Lower lobe of right lung (tissue), 2 donors: ENCODE data around the gene DLX6. TPM values are rescaled to one million over a fixed set of nuclear protein-coding genes. Genes with fewer than 3 reads are reported as not detected.

ENCODE experiments used
- ATAC-seq, 2 donors: fragments of 200-7000 bp; cut with Tn5 transposase; one replicate each; pipeline ENCODE4 v1.9.1; 2020 to 2022; ENCODE audit warnings: mild to moderate bottlenecking in 2 of 2, moderate library complexity in 2 of 2
- DNase-seq: peaks from one replicate; pipeline ENCODE4 v3.0.0-alpha.2; 2020
- H3K27ac ChIP-seq: fragments of 200-600 bp; one replicate; pipeline ENCODE4 v1.8.0; 2022
- H3K27me3 ChIP-seq: fragments of 200-600 bp; one replicate; pipeline ENCODE4 v1.8.0; 2022; ENCODE audit warnings: low read depth
- H3K36me3 ChIP-seq: fragments of 200-600 bp; one replicate; pipeline ENCODE4 v1.8.0; 2022; ENCODE audit warnings: mild to moderate bottlenecking
- H3K4me1 ChIP-seq: fragments of 200-600 bp; one replicate; pipeline ENCODE4 v1.8.0; 2022
- H3K4me3 ChIP-seq: fragments of 200-600 bp; one replicate; pipeline ENCODE4 v1.8.0; 2022; ENCODE audit warnings: mild to moderate bottlenecking
- H3K9me3 ChIP-seq: fragments of 200-600 bp; one replicate; pipeline ENCODE4 v1.8.0; 2022
- CTCF ChIP-seq: fragments of 200-600 bp; IDR thresholded peaks from one replicate; pipeline ENCODE4 v1.8.0; 2022; ENCODE audit warnings: antibody characterized with exemption, mild to moderate bottlenecking
- intact Hi-C: fragments of 100-400 bp; cut with DNase I; formaldehyde crosslinking; loops from one replicate; pipeline ENCODE4 v1.11.0; 2022
- total RNA-seq: library from RNA; stranded (reverse); fragmentation: NEBNext Ultra II Directional; extraction: Animal tissue kit (Norgen Biotek cat#: 25700); gene quantifications from one replicate; pipeline ENCODE4 v1.2.1, GENCODE V29; 2021
- donor health status: DM: no; HTN: yes; CAD: no; lungs with severe emphysema.

The DLX6 gene
- total RNA-seq, 1 donor from 2014 or later = not detected

GRCh38 chr7:96973986-96974385, 31.4 kb upstream of the DLX6 start:
- Histone ChIP-seq H3K36me3 (no peaks in the 10 kb centered on the region), H3K9me3 (no peaks in the 10 kb centered on the region), H3K4me1 (no peaks in the 10 kb centered on the region), H3K4me3 (no peak overlapping the region), H3K27me3 (no peaks in the 10 kb centered on the region), H3K27ac (no peak overlapping the region)
- no peak for DNase-seq
- ATAC-seq = no peak
- intact Hi-C loops = no loop called here
- TF ChIP-seq CTCF = no peak

- H3K27ac ChIP-seq = no peak overlapping the region
- ATAC-seq (no peak), DNase-seq (no peak)
- no peak overlapping the region for H3K4me3 ChIP-seq
- H3K9me3 ChIP-seq = no peaks in the 10 kb centered on the region
- no peaks in the 10 kb centered on the region for H3K4me1 ChIP-seq
- TF ChIP-seq CTCF = no peak
- H3K27me3 ChIP-seq = no peaks in the 10 kb centered on the region
- intact Hi-C loops = no loop called here
- no peaks in the 10 kb centered on the region for H3K36me3 ChIP-seq
Measured at GRCh38 chr7:96976106-96976505, 29.2 kb upstream of the DLX6 start.

- Histone ChIP-seq H3K4me1 (no peaks in the 10 kb centered on the region), H3K4me3 (no peak overlapping the region), H3K27ac (no peak overlapping the region), H3K9me3 (no peaks in the 10 kb centered on the region), H3K36me3 (no peaks in the 10 kb centered on the region), H3K27me3 (peaks cover 3% of the 10 kb centered on the region)
- DNase-seq (no peak), ATAC-seq (no peak)
- TF ChIP-seq CTCF = no peak
- intact Hi-C loops = no loop called here
Measured at GRCh38 chr7:96977445-96977844, 27.9 kb upstream of the DLX6 start.

GRCh38 chr7:96979551-96980276, 25.6 kb upstream of the DLX6 start:
- Histone ChIP-seq H3K4me3 (no peak overlapping the region), H3K9me3 (no peaks in the 10 kb centered on the region), H3K4me1 (no peaks in the 10 kb centered on the region), H3K27ac (no peak overlapping the region), H3K36me3 (no peaks in the 10 kb centered on the region), H3K27me3 (peaks cover 4% of the 10 kb centered on the region)
- TF ChIP-seq CTCF = no peak
- ATAC-seq (no peak), DNase-seq (no peak)
- intact Hi-C loops = no loop called here

- no peaks in the 10 kb centered on the region for H3K4me1 ChIP-seq
- H3K27ac ChIP-seq = no peak overlapping the region
- intact Hi-C loops = no loop called here
- H3K36me3 ChIP-seq = no peaks in the 10 kb centered on the region
- no peaks in the 10 kb centered on the region for H3K9me3 ChIP-seq
- no peak overlapping the region for H3K4me3 ChIP-seq
- no peak for ATAC-seq
- no peak for DNase-seq
- peaks cover 17% of the 10 kb centered on the region for H3K27me3 ChIP-seq
- TF ChIP-seq CTCF = no peak
Measured at GRCh38 chr7:96982586-96982985, 22.8 kb upstream of the DLX6 start.
